H1 (cell line): ENCODE measurements around the gene RAB39A. TPM values are rescaled to one million over a fixed set of nuclear protein-coding genes. Genes with fewer than 3 reads are reported as not detected.

Source experiments
- ASH2L ChIP-seq: fragments of 200-600, 300-600 bp; sonication (generic); IDR thresholded peaks from one replicate; pipeline ENCODE4 v1.7.1; 2017; ENCODE audit warnings: low read length
- ATF2 ChIP-seq: IDR thresholded peaks from 2 replicates; pipeline ENCODE4 v1.6.1; 2012; ENCODE audit warnings: low read length, inconsistent platforms
- ATF3 ChIP-seq: IDR thresholded peaks from 2 replicates; pipeline ENCODE4 v1.6.1; 2011; ENCODE audit warnings: low read depth, mild to moderate bottlenecking, low read length; ENCODE audit not compliant: insufficient read depth
- BCL11A ChIP-seq, 2 experiments: IDR thresholded peaks; one replicate each; pipeline ENCODE4 v1.6.1; 2011; ENCODE audit warnings: low read depth in 2 of 2, low read length in 2 of 2, mild to moderate bottlenecking in 2 of 2
- BRCA1 ChIP-seq: IDR thresholded peaks from 2 replicates; pipeline ENCODE4 v1.6.1; 2012; ENCODE audit warnings: low read depth, low read length, improper control_type of control experiment
- CBX5 ChIP-seq: fragments of 300-800, 300-1000 bp; sonication (generic); IDR thresholded peaks from 2 replicates; pipeline ENCODE4 v1.7.1; 2016; ENCODE audit warnings: antibody characterized with exemption, low read length, low read depth
- CBX8 ChIP-seq: fragments of 300-800, 300-1000 bp; sonication (generic); IDR thresholded peaks from 2 replicates; pipeline ENCODE4 v1.7.1; 2016; ENCODE audit warnings: low read depth, low read length, borderline replicate concordance
- CHD1 ChIP-seq: IDR thresholded peaks from 2 replicates; pipeline ENCODE4 v1.6.1; 2012; ENCODE audit warnings: low read depth, low read length, improper control_type of control experiment
- E2F6 ChIP-seq: IDR thresholded peaks from 2 replicates; pipeline ENCODE4 v1.6.1; 2012; ENCODE audit warnings: inconsistent platforms
- HDAC6 ChIP-seq: IDR thresholded peaks from one replicate; pipeline ENCODE4 v1.7.1; 2012; ENCODE audit warnings: low read depth, mild to moderate bottlenecking, inconsistent platforms, low read length, moderate library complexity
- KDM1A ChIP-seq: fragments of 200-600, 300-600 bp; sonication (generic); IDR thresholded peaks from 2 replicates; pipeline ENCODE4 v1.7.1; 2016; ENCODE audit warnings: mild to moderate bottlenecking, low read length, borderline replicate concordance
- KDM5A ChIP-seq: fragments of 200-600 bp; IDR thresholded peaks from 2 replicates; pipeline ENCODE4 v1.7.1; 2012; ENCODE audit warnings: mild to moderate bottlenecking, low read length, inconsistent platforms, mixed read lengths
- MAX ChIP-seq: IDR thresholded peaks from 2 replicates; pipeline ENCODE4 v1.6.1; 2012; ENCODE audit warnings: inconsistent platforms
- POLR2A ChIP-seq, 2 experiments: IDR thresholded peaks; 1 replicate in 1 of 2; 2 replicates in 1 of 2; pipeline ENCODE4 v1.6.1; 2011; ENCODE audit warnings: low read depth in 2 of 2, low read length in 2 of 2, mild to moderate bottlenecking in 2 of 2; ENCODE audit errors: control extremely low read depth in 1 of 2
- POU5F1 ChIP-seq: IDR thresholded peaks from 2 replicates; pipeline ENCODE4 v1.6.1; 2011; ENCODE audit warnings: low read depth, mild to moderate bottlenecking, low read length, moderate library complexity
- RAD21 ChIP-seq, 2 experiments: IDR thresholded peaks in 1 of 2; conservative IDR thresholded peaks in 1 of 2; 2 replicates each; pipeline ENCODE4 v1.6.1; 2011; ENCODE audit warnings: low read depth in 2 of 2, low read length in 2 of 2, improper control_type of control experiment in 1 of 2, inconsistent platforms in 1 of 2, mild to moderate bottlenecking in 1 of 2, moderate library complexity in 1 of 2
- RBBP5 ChIP-seq: IDR thresholded peaks from 2 replicates; pipeline ENCODE4 v1.7.1; 2012; ENCODE audit warnings: low read depth, mild to moderate bottlenecking, inconsistent platforms, low read length, moderate library complexity, borderline replicate concordance
- SP4 ChIP-seq: IDR thresholded peaks from 2 replicates; pipeline ENCODE4 v1.6.1; 2012; ENCODE audit warnings: low read length, inconsistent platforms
- SRF ChIP-seq: IDR thresholded peaks from 2 replicates; pipeline ENCODE4 v1.6.1; 2011; ENCODE audit warnings: mild to moderate bottlenecking, low read depth, low read length, moderate library complexity
- TAF1 ChIP-seq: IDR thresholded peaks from 2 replicates; pipeline ENCODE4 v1.6.1; 2011; ENCODE audit warnings: mild to moderate bottlenecking, low read depth, low read length
- ZNF274 ChIP-seq: IDR thresholded peaks from 2 replicates; pipeline ENCODE4 v1.7.0; 2012; ENCODE audit warnings: low read length, borderline replicate concordance; ENCODE audit errors: extremely low read depth
- polyA plus RNA-seq, 7 experiments: library from polyadenylated mRNA; depleted of rRNA in 3 of 7; stranded (reverse) in 5 of 7; unstranded in 2 of 7; fragments of >200 nt in 5 of 7; fragments of 200-250 nt in 2 of 7; gene quantifications; 1 replicate in 5 of 7; 2 replicates in 1 of 7; 4 replicates in 1 of 7; pipeline versions ENCODE4 v1.2.1 to v1.2.3, GENCODE V29; 2011 to 2013; ENCODE audit warnings: missing spikeins in 2 of 7, mixed read lengths in 2 of 7
- total RNA-seq: library from RNA; stranded (reverse); fragmentation: NEBNext Ultra II Directional; extraction: Animal tissue kit (Norgen Biotek cat#: 25700); gene quantifications from 2 replicates; pipeline ENCODE4 v1.2.1, GENCODE V29; 2021

The RAB39A gene
- total and polyA plus RNA-seq, 2 of the 8 experiments (the other 6 are each of a cell fraction or from before 2014, with no cell fraction given), result 7.1 to 19.1 TPM

GRCh38 chr11:108008656-108009496 is 80.6 kb downstream of the RAB39A start, which contains the start of gene CUL5 (continued):
- peak; percentile 92 for TF ChIP-seq TAF1
- no peak for TF ChIP-seq CHD1
- TF ChIP-seq ATF3, result peak; percentile 84
- no peak for TF ChIP-seq BCL11A (IDR thresholded peaks at IDR 0.05; ENCODE audit: low read depth in 2 of 2, low read length in 2 of 2)
- TF ChIP-seq BRCA1, result peak; percentile 83
- no peak for TF ChIP-seq SRF
- TF ChIP-seq RBBP5, result peak; percentile 99
- no peak for TF ChIP-seq CBX8
- TF ChIP-seq MAX, result peak; percentile 76
- no peak for TF ChIP-seq HDAC6
- TF ChIP-seq KDM1A, result peak; percentile 43; the same call in 1 of the 2 replicates
- peak; percentile 82 for TF ChIP-seq KDM5A
- TF ChIP-seq SP4, result no peak; the same call in 1 of the 2 replicates
- no peak for TF ChIP-seq POU5F1
- TF ChIP-seq E2F6, result peak; percentile 28; the same call in 1 of the 2 replicates
- TF ChIP-seq CBX5, result no peak
- no peak for TF ChIP-seq ATF2
- peak; percentile 60 to 71 for TF ChIP-seq RAD21 (IDR thresholded peaks at IDR 0.05 in 1 of 2, conservative IDR thresholded peaks at IDR 0.05 in 1 of 2; ENCODE audit: low read depth in 2 of 2, low read length in 2 of 2)
- peak; percentile 100 for TF ChIP-seq ASH2L
- peak; percentile 94 to 98 for TF ChIP-seq POLR2A (IDR thresholded peaks at IDR 0.05; ENCODE audit: control extremely low read depth in 1 of 2, low read depth in 2 of 2, low read length in 2 of 2)
- TF ChIP-seq ZNF274, result no peak
